Endothelial cell of umbilical vein (primary cell): Measurements from ENCODE around the gene MDN1. TPM values are rescaled to one million over a fixed set of nuclear protein-coding genes. Genes with fewer than 3 reads are reported as not detected.
"Not testable (repeated sequence)": the region's sequence is repeated elsewhere in the genome, so short reads cannot be mapped to it uniquely, and the experiment has no call there.

Experiments used
- BruUV-seq: library from RNA; stranded (reverse); fragments of 400-500 nt; replicated peaks from 2 replicates; lab custom pipeline; 2021; lab: Mats Ljungman, UMichigan
- CTCF ChIA-PET: fragments of 300-600, 350-600 bp; sonication (Branson Sonifier 250); formaldehyde crosslinking; loops from one replicate; lab custom pipeline; 2021; ENCODE audit warnings: antibody characterized with exemption, inconsistent platforms; lab: Charles Lee
- POLR2A ChIA-PET: fragments of 300-600, 350-600 bp; sonication (Branson Sonifier 250); formaldehyde crosslinking; loops from one replicate; lab custom pipeline; 2021; ENCODE audit warnings: antibody characterized with exemption, inconsistent platforms; lab: Charles Lee
- DNase-seq: peaks from one replicate; pipeline ENCODE4 v3.0.0-alpha.2; 2011; ENCODE audit warnings: low read depth, low spot score
- FAIRE-seq: peaks from 2 replicates; lab custom pipeline; 2011; peaks lifted over from hg19 to GRCh38; lab: Jason Lieb, UNC
- H2AFZ ChIP-seq: 2 replicates; pipeline ENCODE4 v1.6.0; 2012; ENCODE audit warnings: low read depth, low read length, control low read depth, inconsistent platforms
- H3K27ac ChIP-seq: 2 replicates; pipeline ENCODE4 v1.5.1; 2011; ENCODE audit warnings: low read depth, mild to moderate bottlenecking, control low read depth, low read length, moderate library complexity; ENCODE audit not compliant: insufficient read depth
- H3K27me3 ChIP-seq, 2 experiments: 2 replicates each; pipeline versions ENCODE4 v1.6.0 to v1.6.1; 2011; ENCODE audit warnings: low read length in 2 of 2, mixed read lengths in 1 of 2; ENCODE audit not compliant: control insufficient read depth in 2 of 2, insufficient read depth in 2 of 2
- H3K36me3 ChIP-seq, 2 experiments: 2 replicates in 1 of 2; 3 replicates in 1 of 2; pipeline ENCODE4 v1.5.1; 2011; ENCODE audit warnings: low read length in 2 of 2, mild to moderate bottlenecking in 1 of 2, moderate library complexity in 1 of 2; ENCODE audit not compliant: control insufficient read depth in 2 of 2, insufficient read depth in 2 of 2; ENCODE audit errors: extremely low read depth in 1 of 2
- H3K4me1 ChIP-seq: 3 replicates; pipeline ENCODE4 v1.5.1; 2011; ENCODE audit warnings: mild to moderate bottlenecking, low read length; ENCODE audit not compliant: control insufficient read depth, insufficient read depth; ENCODE audit errors: extremely low read depth
- H3K4me2 ChIP-seq: 2 replicates; pipeline ENCODE4 v1.6.1; 2011; ENCODE audit warnings: low read length, control low read depth, mixed read lengths; ENCODE audit not compliant: insufficient read depth
- H3K4me3 ChIP-seq, 3 experiments: fragments of 200-600 bp in 1 of 3; sonication (generic), shearing (Covaris generic) in 1 of 3; replicated peaks in 1 of 3; 2 replicates each; pipeline ENCODE4 v1.5.1; 2011 to 2016; ENCODE audit warnings: control low read depth in 3 of 3, low read length in 3 of 3, mild to moderate bottlenecking in 2 of 3, inconsistent platforms in 1 of 3, low read depth in 1 of 3, moderate library complexity in 1 of 3; ENCODE audit not compliant: insufficient read depth in 1 of 3
- H3K79me2 ChIP-seq: 2 replicates; pipeline ENCODE4 v1.6.0; 2012; ENCODE audit warnings: low read length, inconsistent platforms; ENCODE audit not compliant: control insufficient read depth, insufficient read depth
- H3K9ac ChIP-seq: replicated peaks from 2 replicates; pipeline ENCODE3; 2011; ENCODE audit warnings: low read length, control low read depth; ENCODE audit not compliant: insufficient read depth; ENCODE audit errors: extremely low read depth
- H3K9me1 ChIP-seq: replicated peaks from 3 replicates; pipeline ENCODE4 v1.6.0; 2011; ENCODE audit warnings: mild to moderate bottlenecking, low read length; ENCODE audit not compliant: control insufficient read depth, insufficient read depth; ENCODE audit errors: extremely low read depth
- H3K9me3 ChIP-seq: replicated peaks from 2 replicates; pipeline ENCODE4 v1.5.1; 2012; ENCODE audit warnings: low read length, inconsistent platforms; ENCODE audit not compliant: control insufficient read depth, insufficient read depth
- H4K20me1 ChIP-seq: replicated peaks from 2 replicates; pipeline ENCODE3; 2011; ENCODE audit warnings: mild to moderate bottlenecking, low read length; ENCODE audit not compliant: control insufficient read depth, insufficient read depth; ENCODE audit errors: extremely low read depth
- EZH2 ChIP-seq: IDR thresholded peaks from 2 replicates; pipeline ENCODE4 v1.6.1; 2012; ENCODE audit warnings: borderline replicate concordance, low read depth, mild to moderate bottlenecking, moderate library complexity, low read length, inconsistent platforms; ENCODE audit not compliant: severe bottlenecking
- FOS ChIP-seq: IDR thresholded peaks from 2 replicates; pipeline ENCODE4 v1.6.1; 2011; ENCODE audit warnings: mild to moderate bottlenecking, low read length, moderate library complexity, borderline replicate concordance; ENCODE audit not compliant: insufficient read depth
- GATA2 ChIP-seq: IDR thresholded peaks from 2 replicates; pipeline ENCODE4 v1.7.0; 2011; ENCODE audit warnings: low read depth, mild to moderate bottlenecking, moderate library complexity, mixed read lengths, low read length; ENCODE audit not compliant: insufficient read length, insufficient read depth
- JUN ChIP-seq: IDR thresholded peaks from 2 replicates; pipeline ENCODE4 v1.6.1; 2011; ENCODE audit warnings: borderline replicate concordance, low read depth; ENCODE audit not compliant: insufficient read length, insufficient read depth
- MYC ChIP-seq: IDR thresholded peaks from one replicate; pipeline ENCODE4 v1.6.1; 2011; ENCODE audit warnings: mild to moderate bottlenecking, low read depth, low read length
- POLR2A ChIP-seq: IDR thresholded peaks from 2 replicates; pipeline ENCODE4 v1.6.1; 2012; ENCODE audit warnings: low read depth, mild to moderate bottlenecking, control low read depth, low read length
- POLR2AphosphoS5 ChIP-seq: IDR thresholded peaks from 2 replicates; pipeline ENCODE4 v1.6.1; 2012; ENCODE audit warnings: low read depth, mild to moderate bottlenecking, control low read depth, low read length, moderate library complexity; ENCODE audit not compliant: insufficient read depth
- dilution Hi-C: fragments of 300-500 bp; cut with MboI; formaldehyde crosslinking; loops from one replicate; pipeline ENCODE4 v1.15.0; 2019; ENCODE audit warnings: low sequenced_read_pairs; ENCODE audit not compliant: extremely low pct_ligation_motif_present
- intact Hi-C: fragments of 100-400 bp; cut with micrococcal nuclease; formaldehyde crosslinking; loops from one replicate; pipeline ENCODE4 v1.10.0; 2022
- polyA plus RNA-seq, 4 experiments: library from polyadenylated mRNA; depleted of rRNA in 3 of 4; stranded (reverse) in 3 of 4; unstranded in 1 of 4; fragments of >200 nt; gene quantifications; 2 replicates each; pipeline versions ENCODE4 v1.2.1 to v1.2.3, GENCODE V29; 2011 to 2012; ENCODE audit warnings: missing spikeins in 1 of 4
- total RNA-seq: library from RNA; stranded (reverse); gene quantifications from 2 replicates; pipeline ENCODE4 v1.2.3, GENCODE V29; 2021
- TF ChIP-seq, protein P1 (sequence below), 2 donors: IDR thresholded peaks; 1 replicate in 1 of 2; 2 replicates in 1 of 2; pipeline ENCODE4 v1.5.1; 2011; ENCODE audit warnings: low read length in 2 of 2, mild to moderate bottlenecking in 2 of 2, moderate library complexity in 2 of 2, control low read depth in 1 of 2, inconsistent platforms in 1 of 2, low read depth in 1 of 2; ENCODE audit not compliant: insufficient read depth in 1 of 2; ENCODE audit errors: extremely low read depth in 1 of 2
- TF ChIP-seq, protein P2 (sequence below): IDR thresholded peaks from 2 replicates; pipeline ENCODE4 v1.6.1; 2011; ENCODE audit not compliant: insufficient read depth, insufficient read length

Gene MDN1
- total and polyA plus RNA-seq, 2 donors (not counting 3 experiments of a cell fraction or from before 2014, with no cell fraction given), result 9.2 to 39.6 TPM

DNA sequence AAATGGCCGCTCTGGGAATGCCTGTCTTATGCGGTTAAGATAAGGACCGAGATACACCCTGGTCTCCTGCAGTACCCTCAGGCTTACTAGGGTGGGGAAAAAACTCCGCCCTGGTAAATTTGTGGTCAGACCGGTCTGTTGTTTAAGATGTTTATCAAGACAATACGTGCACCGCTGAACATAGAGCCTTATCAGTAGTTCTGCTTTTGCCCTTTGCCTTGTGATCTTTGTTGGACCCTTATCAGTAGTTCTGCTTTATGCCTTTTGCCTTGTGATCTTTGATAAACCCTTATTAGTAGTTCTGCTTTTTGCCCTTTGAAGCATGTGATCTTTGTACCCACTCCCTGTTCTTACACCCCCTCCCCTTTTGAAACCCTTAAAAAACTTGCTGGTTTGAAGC is 36.3 kb downstream of the MDN1 start:
- H3K27me3 ChIP-seq, DNase-seq, H3K79me2 ChIP-seq, H3K4me2 ChIP-seq, H3K9me1 ChIP-seq, H3K27ac ChIP-seq, FAIRE-seq, H3K4me3 ChIP-seq, H3K4me1 ChIP-seq, H3K9ac ChIP-seq, H3K9me3 ChIP-seq, dilution Hi-C loops, intact Hi-C loops, H2AFZ ChIP-seq, POLR2A ChIA-PET, BruUV-seq, H4K20me1 ChIP-seq: not testable (repeated sequence)
- CTCF ChIA-PET, result interaction anchor here (1.2 kb wide), 1 partner anchor 10 kb away, joined by 4 read pairs; no protein-coding TSS in a partner anchor
- H3K36me3 ChIP-seq, result peaks cover 2 to 11% of the 10 kb centered on the region in 2 experiments

DNA sequence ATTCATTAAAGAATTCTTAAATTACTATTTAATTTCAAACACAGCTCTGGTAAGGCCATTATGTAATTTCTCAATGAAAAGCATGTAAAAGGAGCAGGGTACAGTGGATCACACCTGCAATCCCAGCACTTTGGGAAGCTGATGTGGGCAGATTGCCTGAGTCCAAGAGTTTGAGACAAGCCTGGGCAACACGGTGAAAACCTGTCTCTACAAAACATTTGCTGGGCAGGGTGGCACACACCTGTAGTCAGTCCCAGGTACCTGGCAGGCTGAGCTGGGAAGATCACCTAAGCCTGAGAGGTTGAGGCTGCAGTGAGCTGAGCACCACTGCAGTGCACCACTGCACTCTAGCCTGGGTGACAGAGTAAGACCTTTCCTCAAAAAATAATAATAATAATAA is 37.4 kb downstream of the MDN1 start:
- POLR2A ChIA-PET, result no interaction called here
- Histone ChIP-seq H3K27me3 (no peaks in the 10 kb centered on the region), H3K9me3 (no peaks in the 10 kb centered on the region), H4K20me1 (no peaks in the 10 kb centered on the region), H2AFZ (no peak overlapping the region), H3K4me3 (no peak overlapping the region), H3K9ac (no peak overlapping the region), H3K9me1 (no peaks in the 10 kb centered on the region), H3K27ac (no peak overlapping the region), H3K4me2 (no peak overlapping the region), H3K79me2 (no peaks in the 10 kb centered on the region), H3K36me3 (peaks cover 2 to 5% of the 10 kb centered on the region in 2 experiments), H3K4me1 (no peaks in the 10 kb centered on the region)
- dilution Hi-C loops, result no loop called here
- DNase-seq (no peak), FAIRE-seq (no peak)
- intact Hi-C loops, result no loop called here
- TF ChIP-seq MYC (no peak), JUN (no peak), POLR2A (no peak), EZH2 (no peak), FOS (no peak), GATA2 (no peak), POLR2AphosphoS5 (no peak)
- TF ChIP-seq, protein P1, sequence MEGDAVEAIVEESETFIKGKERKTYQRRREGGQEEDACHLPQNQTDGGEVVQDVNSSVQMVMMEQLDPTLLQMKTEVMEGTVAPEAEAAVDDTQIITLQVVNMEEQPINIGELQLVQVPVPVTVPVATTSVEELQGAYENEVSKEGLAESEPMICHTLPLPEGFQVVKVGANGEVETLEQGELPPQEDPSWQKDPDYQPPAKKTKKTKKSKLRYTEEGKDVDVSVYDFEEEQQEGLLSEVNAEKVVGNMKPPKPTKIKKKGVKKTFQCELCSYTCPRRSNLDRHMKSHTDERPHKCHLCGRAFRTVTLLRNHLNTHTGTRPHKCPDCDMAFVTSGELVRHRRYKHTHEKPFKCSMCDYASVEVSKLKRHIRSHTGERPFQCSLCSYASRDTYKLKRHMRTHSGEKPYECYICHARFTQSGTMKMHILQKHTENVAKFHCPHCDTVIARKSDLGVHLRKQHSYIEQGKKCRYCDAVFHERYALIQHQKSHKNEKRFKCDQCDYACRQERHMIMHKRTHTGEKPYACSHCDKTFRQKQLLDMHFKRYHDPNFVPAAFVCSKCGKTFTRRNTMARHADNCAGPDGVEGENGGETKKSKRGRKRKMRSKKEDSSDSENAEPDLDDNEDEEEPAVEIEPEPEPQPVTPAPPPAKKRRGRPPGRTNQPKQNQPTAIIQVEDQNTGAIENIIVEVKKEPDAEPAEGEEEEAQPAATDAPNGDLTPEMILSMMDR (IDR thresholded peaks at IDR 0.05; ENCODE audit: extremely low read depth in 1 of 2, insufficient read depth in 1 of 2, low read depth in 1 of 2, low read length in 2 of 2), result no peak
- TF ChIP-seq, protein P2, sequence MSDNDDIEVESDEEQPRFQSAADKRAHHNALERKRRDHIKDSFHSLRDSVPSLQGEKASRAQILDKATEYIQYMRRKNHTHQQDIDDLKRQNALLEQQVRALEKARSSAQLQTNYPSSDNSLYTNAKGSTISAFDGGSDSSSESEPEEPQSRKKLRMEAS, result no peak
- CTCF ChIA-PET, result interaction anchor here (1.2 kb wide), 1 partner anchor 11 kb away, joined by 4 read pairs; no protein-coding TSS in a partner anchor
- no TSS peak for BruUV-seq
